Measurements from ENCODE around the gene FMNL2. TPM values are rescaled to one million over a fixed set of nuclear protein-coding genes. Genes with fewer than 3 reads are reported as not detected.
"Not testable (repeated sequence)": the region's sequence is repeated elsewhere in the genome, so short reads cannot be mapped to it uniquely, and the experiment has no call there.

The FMNL2 gene
- polyA plus RNA-seq (ENCODE audit: insufficient read length), result 20.4 TPM

- DNase-seq, result peak; percentile 91
Observed at GRCh38 chr2:152335016-152335725, at the start of gene FMNL2. TSS of gene FMNL2 (plus strand) at chr2:152335174.

- DNase-seq, result no peak
Observed at GRCh38 chr2:152292991-152293390, 42.0 kb upstream of the FMNL2 start.

GRCh38 chr2:152297715-152298114 is 37.3 kb upstream of the FMNL2 start:
- no peak for DNase-seq

GRCh38 chr2:152298754-152299153 is 36.2 kb upstream of the FMNL2 start:
- no peak for DNase-seq

- DNase-seq, result no peak
Observed at GRCh38 chr2:152301131-152301530, 33.8 kb upstream of the FMNL2 start.

- no peak for DNase-seq
Observed at GRCh38 chr2:152303951-152304350, 31.0 kb upstream of the FMNL2 start.

GRCh38 chr2:152304836-152305235 is 30.1 kb upstream of the FMNL2 start:
- no peak for DNase-seq

- DNase-seq, result no peak
Observed at GRCh38 chr2:152307863-152308262, 27.1 kb upstream of the FMNL2 start.

- no peak for DNase-seq
Observed at GRCh38 chr2:152309352-152310214, 25.4 kb upstream of the FMNL2 start.

GRCh38 chr2:152319822-152320570 is 15.0 kb upstream of the FMNL2 start:
- no peak for DNase-seq

- DNase-seq, result no peak
Observed at GRCh38 chr2:152320814-152321213, 14.2 kb upstream of the FMNL2 start.

- no peak for DNase-seq
Observed at GRCh38 chr2:152322222-152322621, 12.8 kb upstream of the FMNL2 start.

- DNase-seq, result not testable (repeated sequence)
Observed at GRCh38 chr2:152325126-152325525, 9.8 kb upstream of the FMNL2 start.

GRCh38 chr2:152326710-152327109 is 8.3 kb upstream of the FMNL2 start:
- DNase-seq, result no peak

- DNase-seq, result no peak
Observed at GRCh38 chr2:152328013-152328412, 7.0 kb upstream of the FMNL2 start.

- DNase-seq, result no peak
Observed at GRCh38 chr2:152330235-152330866, 4.6 kb upstream of the FMNL2 start.

- DNase-seq, result no peak
Observed at GRCh38 chr2:152334701-152335015, 316 bp upstream of the FMNL2 start.

- peak; percentile 30 for DNase-seq
Observed at GRCh38 chr2:152335726-152336118, 748 bp downstream of the FMNL2 start.

GRCh38 chr2:152336119-152336853 is 1.3 kb downstream of the FMNL2 start:
- peak; percentile 69 for DNase-seq

GRCh38 chr2:152336854-152337510 is 2.0 kb downstream of the FMNL2 start:
- DNase-seq, result peak; percentile 44

- no peak for DNase-seq
Observed at GRCh38 chr2:152337511-152337903, 2.5 kb downstream of the FMNL2 start.
